Lung (tissue), 12 donors: ENCODE results near the gene NPC1. TPM values are rescaled to one million over a fixed set of nuclear protein-coding genes. Genes with fewer than 3 reads are reported as not detected.

Experiments
- ATAC-seq: fragments of 200-7000 bp; cut with Tn5 transposase; one replicate; pipeline ENCODE4 v1.9.1; 2020; ENCODE audit warnings: moderate number of reproducible peaks; ENCODE audit not compliant: insufficient read depth, low FRiP score
- DNase-seq, 3 donors: peaks; one replicate each; pipeline ENCODE4 v3.0.0-alpha.2; 2013 to 2017
- H3K27ac ChIP-seq, 2 donors: one replicate each; pipeline ENCODE4 v1.5.1; 2013; ENCODE audit warnings: mild to moderate bottlenecking in 2 of 2, moderate library complexity in 2 of 2, control low read depth in 1 of 2, inconsistent platforms in 1 of 2, low read depth in 1 of 2, low read length in 1 of 2
- H3K27me3 ChIP-seq, 3 donors: one replicate each; pipeline ENCODE4 v1.5.1; 2013; ENCODE audit warnings: low read length in 2 of 3; ENCODE audit not compliant: control insufficient read depth in 3 of 3, insufficient read depth in 3 of 3
- H3K36me3 ChIP-seq, 4 donors: one replicate each; pipeline ENCODE4 v1.5.1; 2013; ENCODE audit warnings: low read length in 4 of 4, mild to moderate bottlenecking in 1 of 4, moderate library complexity in 1 of 4; ENCODE audit not compliant: control insufficient read depth in 4 of 4, insufficient read depth in 4 of 4
- H3K4me1 ChIP-seq, 5 donors: one replicate each; pipeline ENCODE4 v1.5.1; 2013; ENCODE audit warnings: low read length in 5 of 5, mild to moderate bottlenecking in 2 of 5, moderate library complexity in 1 of 5; ENCODE audit not compliant: control insufficient read depth in 5 of 5, insufficient read depth in 5 of 5
- H3K4me3 ChIP-seq: one replicate; pipeline ENCODE4 v1.5.1; 2013; ENCODE audit warnings: mild to moderate bottlenecking, control low read depth, moderate library complexity
- H3K9ac ChIP-seq, 2 donors: one replicate each; pipeline ENCODE4 v1.5.1; 2013; ENCODE audit warnings: low read length in 2 of 2, control low read depth in 1 of 2; ENCODE audit not compliant: insufficient read depth in 1 of 2
- H3K9me3 ChIP-seq, 4 donors: one replicate each; pipeline ENCODE4 v1.5.1; 2013; ENCODE audit warnings: low read length in 3 of 4, mild to moderate bottlenecking in 1 of 4, moderate library complexity in 1 of 4; ENCODE audit not compliant: control insufficient read depth in 4 of 4, insufficient read depth in 3 of 4
- CTCF ChIP-seq: IDR thresholded peaks from 2 replicates; pipeline ENCODE4 v1.5.1; 2012; ENCODE audit warnings: mild to moderate bottlenecking; ENCODE audit errors: control extremely low read depth, extremely low read depth
- WGBS, 2 donors: extraction: QIAGEN DNeasy Blood & Tissue Kit; methylation state at CpG; one replicate each; pipeline ENCODE4 v1.1.7; 2013; 5-methylcytosine and 5-hydroxymethylcytosine counted together
- polyA plus RNA-seq, 2 donors: library from polyadenylated mRNA; stranded (reverse); fragments of 200-250 nt; gene quantifications; one replicate each; pipeline ENCODE4 v1.2.1, GENCODE V29; 2013
- total RNA-seq, 2 donors: library from RNA; depleted of rRNA in 1 of 2; stranded (reverse); fragments of >200 nt in 1 of 2; gene quantifications; one replicate each; pipeline ENCODE4 v1.2.1, GENCODE V29; 2014 to 2021
- donor health status: control.
- donor health status: control.
- donor health status: Bipolar disorder and iron deficiency.
- donor health status: healthy.
- donor health status: DM: yes; HTN: yes; CAD: no.

The NPC1 gene
- total and polyA plus RNA-seq, 4 donors, result 47.7 to 143 (median 73.0) TPM

DNA sequence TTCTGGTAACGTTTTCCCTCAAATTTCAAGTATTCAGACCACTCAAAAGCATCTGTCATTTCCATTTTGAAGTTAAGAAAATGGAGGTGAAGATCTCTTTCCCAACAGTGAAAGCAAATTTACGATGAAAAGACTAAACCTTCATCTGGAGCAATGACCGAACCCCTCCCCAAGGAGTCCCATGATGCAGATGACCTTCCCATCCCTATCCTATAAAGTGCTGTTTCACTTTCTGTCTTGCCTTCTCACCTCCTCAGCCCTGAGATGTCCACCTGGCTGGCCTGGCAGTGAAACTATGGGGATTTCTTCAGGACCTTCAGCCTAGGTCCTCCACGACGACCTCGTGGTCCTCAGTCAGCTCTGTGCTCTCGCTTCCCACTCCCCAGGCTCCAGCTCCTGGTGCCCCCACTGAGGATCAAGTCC is 925 bp upstream of the NPC1 start:
- Histone ChIP-seq H3K4me1 (peaks cover 0 to 18% (median 5%) of the 10 kb centered on the region in 5 donors), H3K36me3 (peaks cover 0 to 3% (median 0%) of the 10 kb centered on the region in 4 donors), H3K9ac (peak overlapping the region in 1 of 2 donors; percentile 69), H3K27me3 (no peaks in the 10 kb centered on the region), H3K9me3 (no peaks in the 10 kb centered on the region), H3K4me3 (no peak overlapping the region), H3K27ac (peak overlapping the region in 1 of 2 donors; percentile 42)
- DNase-seq, result no peak
- TF ChIP-seq CTCF, result no peak
- WGBS, 2 donors, result 30 to 48% methylated on average over 7 of the region's 7 CpGs
- no peak for ATAC-seq

GRCh38 chr18:23585897-23586248 is 433 bp downstream of the NPC1 start:
- Histone ChIP-seq H3K9me3 (no peaks in the 10 kb centered on the region), H3K27me3 (no peaks in the 10 kb centered on the region), H3K4me1 (peaks cover 0 to 18% (median 5%) of the 10 kb centered on the region in 5 donors), H3K4me3 (peak overlapping the region; percentile 77), H3K27ac (peak overlapping the region; percentile 99 to 100), H3K9ac (peak overlapping the region; percentile 70 to 73), H3K36me3 (peaks cover 0 to 3% (median 1%) of the 10 kb centered on the region in 4 donors)
- DNase-seq, result peak in 1 of 3 donors; percentile 31
- ATAC-seq, result no peak
- TF ChIP-seq CTCF, result no peak
- 1 to 2% methylated on average over 12 to 14 of the region's 14 CpGs for WGBS, 2 donors

DNA sequence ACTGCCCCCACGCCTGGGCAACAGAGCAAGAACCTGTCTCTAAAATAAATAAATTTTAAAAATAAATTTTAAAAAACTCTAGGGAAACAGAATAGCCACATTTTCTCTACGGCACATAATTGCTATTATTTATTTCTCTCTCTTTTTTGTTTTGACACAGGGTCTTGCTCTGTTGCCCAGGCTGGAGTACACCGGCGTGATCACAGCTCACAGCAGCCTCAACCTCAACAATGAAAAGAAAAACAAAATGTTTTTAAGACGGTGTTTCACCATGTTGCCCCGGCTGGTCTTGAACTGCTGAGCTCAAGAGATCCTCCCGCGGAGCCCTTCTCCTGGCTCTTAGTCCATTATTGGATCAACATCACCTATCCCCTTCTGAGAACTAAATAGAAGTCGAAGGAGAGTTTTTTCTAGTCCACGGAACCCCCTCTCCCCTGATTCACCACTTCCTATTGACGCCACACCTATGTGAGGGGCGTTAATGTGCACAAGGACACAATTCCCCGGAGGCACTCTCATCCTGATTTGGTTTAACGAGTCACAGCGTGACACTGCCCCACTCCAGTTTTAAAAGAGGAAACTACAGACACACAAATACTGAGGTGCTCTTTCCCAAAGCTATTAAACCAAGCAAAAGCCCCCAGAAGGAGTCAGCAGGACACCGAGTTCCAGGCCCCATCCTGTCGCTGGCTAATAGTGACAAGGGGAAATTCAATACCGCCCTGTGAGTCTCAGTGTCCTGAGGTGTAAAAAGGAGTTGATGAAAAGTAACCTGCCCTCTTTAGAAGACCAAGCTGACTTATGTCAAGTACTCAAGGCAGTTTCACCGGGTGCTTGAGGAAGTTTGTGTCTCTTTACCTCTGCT is 1.1 kb downstream of the NPC1 start:
- ATAC-seq, result no peak

More for the DNA sequence above, 1.1 kb downstream of the NPC1 start:
- peaks cover 0 to 18% (median 7%) of the 10 kb centered on the region in 5 donors for H3K4me1 ChIP-seq
- peak overlapping the region; percentile 99 to 100 for H3K27ac ChIP-seq
- 28 to 29% methylated on average over 19 of the region's 19 CpGs for WGBS, 2 donors
- peak overlapping the region; percentile 77 for H3K4me3 ChIP-seq
- no peak for TF ChIP-seq CTCF
- no peaks in the 10 kb centered on the region for H3K27me3 ChIP-seq
- peaks cover 0 to 3% (median 2%) of the 10 kb centered on the region in 4 donors for H3K36me3 ChIP-seq
- DNase-seq, result peak; percentile 14 to 31 (median 30)
- H3K9me3 ChIP-seq, result no peaks in the 10 kb centered on the region
- H3K9ac ChIP-seq, result peak overlapping the region; percentile 70 to 73
